Tibial nerve (tissue), 3 donors: ENCODE results near the gene SLC2A4.

Experiments used
- POLR2A ChIP-seq, 2 donors: fragments of 450-650 bp; IDR thresholded peaks; one replicate each; pipeline ENCODE4 v1.6.1; 2017; ENCODE audit warnings: antibody characterized with exemption in 2 of 2, mild to moderate bottlenecking in 2 of 2, moderate library complexity in 2 of 2
- TF ChIP-seq, protein P1 (sequence below), 5 experiments: fragments of 200-600 bp in 3 of 5; fragments of 450-650 bp in 2 of 5; sonication (generic) in 3 of 5; IDR thresholded peaks; one replicate each; pipeline ENCODE4 v1.5.1; 2016 to 2019; ENCODE audit warnings: antibody characterized with exemption in 5 of 5, mild to moderate bottlenecking in 3 of 5, moderate library complexity in 2 of 5

DNA sequence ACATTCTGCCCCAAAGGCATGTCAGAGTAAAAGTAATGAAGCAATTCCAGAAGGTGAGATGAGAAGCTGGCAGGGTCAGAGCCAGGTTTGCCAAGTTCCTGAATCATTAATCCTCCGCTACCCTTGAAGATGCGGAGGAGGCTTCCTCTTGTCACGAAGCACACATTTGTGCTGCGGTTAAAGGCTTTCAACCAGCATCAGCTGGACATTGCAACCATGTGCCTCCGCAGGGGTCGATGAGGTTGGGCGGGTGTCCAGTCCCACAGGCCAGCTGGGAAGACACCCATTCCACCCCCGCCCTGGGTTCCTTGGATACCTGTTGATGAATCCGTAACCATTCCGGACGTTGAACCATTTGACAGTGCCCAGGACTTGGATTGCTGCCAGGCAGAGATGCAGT is 11.6 kb downstream of the SLC2A4 start:
- TF ChIP-seq POLR2A (IDR thresholded peaks at IDR 0.05) = no peak
- TF ChIP-seq, protein P1, sequence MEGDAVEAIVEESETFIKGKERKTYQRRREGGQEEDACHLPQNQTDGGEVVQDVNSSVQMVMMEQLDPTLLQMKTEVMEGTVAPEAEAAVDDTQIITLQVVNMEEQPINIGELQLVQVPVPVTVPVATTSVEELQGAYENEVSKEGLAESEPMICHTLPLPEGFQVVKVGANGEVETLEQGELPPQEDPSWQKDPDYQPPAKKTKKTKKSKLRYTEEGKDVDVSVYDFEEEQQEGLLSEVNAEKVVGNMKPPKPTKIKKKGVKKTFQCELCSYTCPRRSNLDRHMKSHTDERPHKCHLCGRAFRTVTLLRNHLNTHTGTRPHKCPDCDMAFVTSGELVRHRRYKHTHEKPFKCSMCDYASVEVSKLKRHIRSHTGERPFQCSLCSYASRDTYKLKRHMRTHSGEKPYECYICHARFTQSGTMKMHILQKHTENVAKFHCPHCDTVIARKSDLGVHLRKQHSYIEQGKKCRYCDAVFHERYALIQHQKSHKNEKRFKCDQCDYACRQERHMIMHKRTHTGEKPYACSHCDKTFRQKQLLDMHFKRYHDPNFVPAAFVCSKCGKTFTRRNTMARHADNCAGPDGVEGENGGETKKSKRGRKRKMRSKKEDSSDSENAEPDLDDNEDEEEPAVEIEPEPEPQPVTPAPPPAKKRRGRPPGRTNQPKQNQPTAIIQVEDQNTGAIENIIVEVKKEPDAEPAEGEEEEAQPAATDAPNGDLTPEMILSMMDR (IDR thresholded peaks at IDR 0.05) = no peak
